Breast epithelium (tissue), 4 donors: Measurements from ENCODE around the gene WRNIP1. TPM values are rescaled to one million over a fixed set of nuclear protein-coding genes. Genes with fewer than 3 reads are reported as not detected.

ENCODE experiments used
- DNase-seq, 2 donors: peaks; one replicate each; pipeline ENCODE4 v3.0.0-alpha.2; 2019; ENCODE audit warnings: low spot score in 2 of 2
- H3K27ac ChIP-seq, 2 donors: fragments of 200-600 bp; sonication (generic) in 1 of 2; one replicate each; pipeline ENCODE4 v1.5.1; 2016 to 2019; ENCODE audit warnings: mild to moderate bottlenecking in 1 of 2
- H3K27me3 ChIP-seq, 2 donors: fragments of 200-600 bp; sonication (generic) in 1 of 2; one replicate each; pipeline versions ENCODE4 v1.5.1 to v1.6.0; 2017 to 2019; ENCODE audit warnings: control low read depth in 1 of 2, mild to moderate bottlenecking in 1 of 2
- H3K36me3 ChIP-seq: fragments of 200-600 bp; one replicate; pipeline ENCODE4 v1.5.1; 2019
- H3K4me1 ChIP-seq, 2 donors: fragments of 200-600 bp; sonication (generic); one replicate each; pipeline ENCODE4 v1.5.1; 2016 to 2019; ENCODE audit warnings: control low read depth in 1 of 2
- H3K4me3 ChIP-seq, 3 donors: fragments of 200-600 bp; sonication (generic); 1 replicate in 2 of 3; 2 replicates in 1 of 3; pipeline ENCODE4 v1.5.1; 2016 to 2019; ENCODE audit warnings: mild to moderate bottlenecking in 3 of 3, moderate library complexity in 2 of 3
- H3K9me3 ChIP-seq, 2 donors: fragments of 200-600 bp; sonication (generic) in 1 of 2; one replicate each; pipeline ENCODE4 v1.5.1; 2016 to 2019; ENCODE audit warnings: control low read depth in 1 of 2
- CTCF ChIP-seq, 3 donors: fragments of 450-650 bp; IDR thresholded peaks; one replicate each; pipeline ENCODE4 v1.5.1; 2016 to 2017; ENCODE audit warnings: antibody characterized with exemption in 3 of 3, mild to moderate bottlenecking in 3 of 3, moderate library complexity in 3 of 3
- POLR2A ChIP-seq: fragments of 450-650 bp; IDR thresholded peaks from one replicate; pipeline ENCODE4 v1.6.1; 2016; ENCODE audit warnings: antibody characterized with exemption, mild to moderate bottlenecking, moderate library complexity
- POLR2AphosphoS5 ChIP-seq, 3 donors: sonication (generic); formaldehyde crosslinking; IDR thresholded peaks; one replicate each; pipeline ENCODE4 v1.6.1; 2017; ENCODE audit warnings: antibody characterized with exemption in 3 of 3
- intact Hi-C: fragments of 100-400 bp; cut with DNase I; formaldehyde crosslinking; loops from one replicate; pipeline ENCODE4 v1.15.1; 2023; ENCODE audit warnings: low total_unique reads
- total RNA-seq, 3 donors: library from RNA; depleted of rRNA; stranded (reverse); fragments of >200 nt; gene quantifications; one replicate each; pipeline ENCODE4 v1.1.0, GENCODE V29; 2016

WRNIP1 gene
- total RNA-seq, 3 donors from 2014 or later = 40.6 to 62.3 (median 59.3) TPM

GRCh38 chr6:2830183-2830582, 65.0 kb downstream of the WRNIP1 start:
- no peak overlapping the region for H3K27ac ChIP-seq
- TF ChIP-seq POLR2AphosphoS5 (IDR thresholded peaks at IDR 0.05) (no peak), POLR2A (no peak), CTCF (IDR thresholded peaks at IDR 0.05) (no peak)
- intact Hi-C loops = no loop called here
- no peaks in the 10 kb centered on the region for H3K36me3 ChIP-seq
- no peaks in the 10 kb centered on the region for H3K9me3 ChIP-seq
- H3K27me3 ChIP-seq = no peaks in the 10 kb centered on the region
- H3K4me1 ChIP-seq = no peaks in the 10 kb centered on the region
- no peak for DNase-seq
- no peak overlapping the region for H3K4me3 ChIP-seq

- Histone ChIP-seq H3K4me1 (no peaks in the 10 kb centered on the region), H3K9me3 (no peaks in the 10 kb centered on the region), H3K4me3 (no peak overlapping the region), H3K27me3 (no peaks in the 10 kb centered on the region), H3K27ac (no peak overlapping the region), H3K36me3 (no peaks in the 10 kb centered on the region)
- DNase-seq = no peak
- no peak for TF ChIP-seq CTCF (IDR thresholded peaks at IDR 0.05)
- TF ChIP-seq POLR2A = no peak
- TF ChIP-seq POLR2AphosphoS5 (IDR thresholded peaks at IDR 0.05) = no peak
- intact Hi-C loops = no loop called here
Measured at GRCh38 chr6:2831392-2831791, 66.2 kb downstream of the WRNIP1 start.

GRCh38 chr6:2834262-2834661, 69.1 kb downstream of the WRNIP1 start:
- no peaks in the 10 kb centered on the region for H3K27me3 ChIP-seq
- TF ChIP-seq POLR2A (no peak), POLR2AphosphoS5 (IDR thresholded peaks at IDR 0.05) (no peak), CTCF (IDR thresholded peaks at IDR 0.05) (no peak)
- H3K4me3 ChIP-seq = no peak overlapping the region
- intact Hi-C loops = no loop called here
- H3K27ac ChIP-seq = no peak overlapping the region
- no peaks in the 10 kb centered on the region for H3K36me3 ChIP-seq
- no peaks in the 10 kb centered on the region for H3K9me3 ChIP-seq
- no peak for DNase-seq
- H3K4me1 ChIP-seq = no peaks in the 10 kb centered on the region

Other genes with a start within 250 kb of the WRNIP1 start
- 1 to 10 TPM; 1.3 to 1.9 (median 1.4) TPM for gene MYLK4, start 14.5 kb upstream of the WRNIP1 start, total RNA-seq
- 10 to 100 TPM; 35.1 to 53.6 (median 51.8) TPM for gene SERPINB1, start 76.5 kb downstream of the WRNIP1 start, total RNA-seq
- 10 to 100 TPM in 2 of 3 donors, 1 to 10 TPM in 1; 8.0 to 12.8 (median 10.8) TPM for gene SERPINB9, start 137.9 kb downstream of the WRNIP1 start, total RNA-seq
- gene SERPINB6, start 206.2 kb downstream of the WRNIP1 start, total RNA-seq = 100 to 1,000 TPM; 100 to 146 (median 137) TPM
- gene NQO2, start 234.5 kb downstream of the WRNIP1 start, total RNA-seq = 10 to 100 TPM; 23.6 to 64.6 (median 24.9) TPM